HG02588 (cell line): ENCODE data around the gene CENPC.
A peak's percentile ranks its signal among the peaks of the same experiment; 100 is the strongest.
"Not testable (repeated sequence)": the region's sequence is repeated elsewhere in the genome, so short reads cannot be mapped to it uniquely, and the experiment has no call there.

Source experiments
- ATAC-seq: cut with Tn5 transposase; IDR thresholded peaks from one replicate; pipeline ENCODE4 v1.9.1; 2021; ENCODE audit warnings: mild to moderate bottlenecking, moderate library complexity; ENCODE audit not compliant: unreplicated experiment

The CENPC gene

GRCh38 chr4:67550857-67551256 lies 5.6 kb upstream of the CENPC start:
- no peak for ATAC-seq

- ATAC-seq, result no peak
Observed at GRCh38 chr4:67550451-67550850, 5.1 kb upstream of the CENPC start.

GRCh38 chr4:67549123-67549522 lies 3.8 kb upstream of the CENPC start:
- peak; percentile 23 for ATAC-seq

- no peak for ATAC-seq
Observed at GRCh38 chr4:67546971-67547370, 1.7 kb upstream of the CENPC start.

- no peak for ATAC-seq
Observed at GRCh38 chr4:67546004-67546356, 677 bp upstream of the CENPC start.

- no peak for ATAC-seq
Observed at GRCh38 chr4:67542076-67542475, 3.2 kb downstream of the CENPC start.

- ATAC-seq, result no peak
Observed at GRCh38 chr4:67539830-67540229, 5.5 kb downstream of the CENPC start.

GRCh38 chr4:67535280-67535840 lies 9.9 kb downstream of the CENPC start:
- no peak for ATAC-seq

- no peak for ATAC-seq
Observed at GRCh38 chr4:67533112-67533511, 12.2 kb downstream of the CENPC start.

- ATAC-seq, result not testable (repeated sequence)
Observed at GRCh38 chr4:67532397-67532796, 12.9 kb downstream of the CENPC start.

GRCh38 chr4:67531379-67531962 lies 13.8 kb downstream of the CENPC start:
- no peak for ATAC-seq

GRCh38 chr4:67524140-67524539 lies 21.2 kb downstream of the CENPC start:
- not testable (repeated sequence) for ATAC-seq

- no peak for ATAC-seq
Observed at GRCh38 chr4:67522851-67523671, 22.2 kb downstream of the CENPC start.

- ATAC-seq, result no peak
Observed at GRCh38 chr4:67522230-67522629, 23.1 kb downstream of the CENPC start.

GRCh38 chr4:67521506-67521905 lies 23.8 kb downstream of the CENPC start:
- ATAC-seq, result peak; percentile 86

GRCh38 chr4:67520141-67520540 lies 25.2 kb downstream of the CENPC start:
- ATAC-seq, result no peak

GRCh38 chr4:67512501-67512900 lies 32.8 kb downstream of the CENPC start:
- no peak for ATAC-seq

- ATAC-seq, result no peak
Observed at GRCh38 chr4:67500373-67500772, 44.9 kb downstream of the CENPC start.

GRCh38 chr4:67499799-67500198 lies 45.5 kb downstream of the CENPC start:
- ATAC-seq, result peak; percentile 58

- no peak for ATAC-seq
Observed at GRCh38 chr4:67483868-67484602, 61.3 kb downstream of the CENPC start.

GRCh38 chr4:67480810-67481209 lies 64.5 kb downstream of the CENPC start:
- ATAC-seq, result no peak

- no peak for ATAC-seq
Observed at GRCh38 chr4:67475155-67475554, 70.1 kb downstream of the CENPC start.
